Activated T-helper 1 cell treated with anti-CD3 and anti-CD28 coated beads, Interleukin-2, amount 50 U/mL, for 16 hours (primary cell): ENCODE data around the gene ERBB2.
"Not testable (repeated sequence)": the region's sequence is repeated elsewhere in the genome, so short reads cannot be mapped to it uniquely, and the experiment has no call there.

Source experiments
- DNase-seq, 2 donors: peaks; one replicate each; pipeline ENCODE4 v3.0.0-alpha.2; 2020; ENCODE audit warnings: low read depth in 1 of 2, low spot score in 1 of 2

ERBB2 gene

GRCh38 chr17:39677542-39678339, 22.1 kb upstream of the ERBB2 start:
- DNase-seq: no peak

GRCh38 chr17:39678340-39679116, 21.3 kb upstream of the ERBB2 start:
- no peak for DNase-seq

GRCh38 chr17:39679521-39680192, 20.2 kb upstream of the ERBB2 start:
- peak in 1 of 2 donors; percentile 30 for DNase-seq

GRCh38 chr17:39683295-39683939, 16.4 kb upstream of the ERBB2 start:
- no peak for DNase-seq

GRCh38 chr17:39684369-39685192, 15.3 kb upstream of the ERBB2 start:
- no peak for DNase-seq

GRCh38 chr17:39687101-39687545, 12.7 kb upstream of the ERBB2 start:
- DNase-seq: no peak

GRCh38 chr17:39687546-39688474, 12.1 kb upstream of the ERBB2 start, which contains the start of gene PGAP3:
Gene PGAP3, minus strand, starts transcription at chr17:39688057. Its CDS starts 43 bp downstream, at chr17:39688014.
- peak; percentile 57 to 67 for DNase-seq

GRCh38 chr17:39688475-39688835, 11.4 kb upstream of the ERBB2 start:
- no peak for DNase-seq

- DNase-seq: no peak
Observed at GRCh38 chr17:39688945-39689344, 10.9 kb upstream of the ERBB2 start.

GRCh38 chr17:39694593-39694992, 5.3 kb upstream of the ERBB2 start:
- no peak for DNase-seq

- DNase-seq: no peak
Observed at GRCh38 chr17:39695089-39695474, 4.8 kb upstream of the ERBB2 start.

GRCh38 chr17:39696731-39697130, 3.1 kb upstream of the ERBB2 start:
- DNase-seq: no peak

- no peak for DNase-seq
Observed at GRCh38 chr17:39697961-39698360, 1.9 kb upstream of the ERBB2 start.

GRCh38 chr17:39699157-39699817, 577 bp upstream of the ERBB2 start:
- DNase-seq: not testable (repeated sequence)

- DNase-seq: no peak
Observed at GRCh38 chr17:39700148-39700987, 504 bp downstream of the ERBB2 start.

- DNase-seq: no peak
Observed at GRCh38 chr17:39701012-39701783, 1.3 kb downstream of the ERBB2 start.

GRCh38 chr17:39701784-39702422, 2.0 kb downstream of the ERBB2 start:
- DNase-seq: no peak
